ENCODE results near the gene CDH4. TPM values are rescaled to one million over a fixed set of nuclear protein-coding genes. Genes with fewer than 3 reads are reported as not detected.

CDH4 gene
- total and polyA plus RNA-seq, 2 of the 13 experiments (the other 11 are each of a cell fraction or from before 2014, with no cell fraction given): not detected

- TF ChIP-seq ATF7 (IDR thresholded peaks at IDR 0.05): 0 out of 2 replicates have a peak, but pooled peaks have one; percentile 13
- TF ChIP-seq ATF7 (CRISPR knock-in tag; IDR thresholded peaks at IDR 0.05): no peak
- no peak for TF ChIP-seq ZBTB14 (CRISPR knock-in tag; IDR thresholded peaks at IDR 0.05)
- POLR2A ChIA-PET: no interaction called here
- FAIRE-seq: no peak
These were observed 723.5 kb downstream of the CDH4 start for GRCh38 chr20:61975407-61976129.

GRCh38 chr20:61976263-61976643 lies 724.2 kb downstream of the CDH4 start:
- BruUV-seq (replicated peaks): no TSS peak
- peak; percentile 8; the same call in 2 of the 3 replicates for ATAC-seq

More at GRCh38 chr20:61975407-61976129, 723.5 kb downstream of the CDH4 start:
- ATAC-seq (no peak), DNase-seq (ENCODE audit: low spot score) (no peak)
- 96% methylated on average over 11 of the region's 11 CpGs for WGBS (ENCODE audit: low lambda C conversion rate)
- Histone ChIP-seq H3K4me3 (replicated peaks in 1 of 3; ENCODE audit: insufficient read depth in 1 of 3, low read depth in 2 of 3, low read length in 3 of 3) (no peak overlapping the region), H3K9me3 (ENCODE audit: low read length) (no peaks in the 10 kb centered on the region), H3K27me3 (ENCODE audit: control insufficient read depth in 1 of 2, insufficient read depth in 2 of 2, low read length in 2 of 2) (no peaks in the 10 kb centered on the region), H3K36me3 (replicated peaks in 1 of 2; ENCODE audit: control insufficient read depth in 1 of 2, insufficient read depth in 2 of 2, low read length in 2 of 2) (peaks cover 34 to 58% of the 10 kb centered on the region in 2 experiments), H3K9ac (ENCODE audit: insufficient read depth, low read depth, low read length) (no peak overlapping the region), H3K4me2 (ENCODE audit: low read depth, low read length) (no peak overlapping the region), H3K4me1 (ENCODE audit: insufficient read depth, low read length) (no peaks in the 10 kb centered on the region), H2AFZ (ENCODE audit: low read length) (no peak overlapping the region), H3K79me2 (ENCODE audit: insufficient read depth, low read length) (no peaks in the 10 kb centered on the region), H4K20me1 (ENCODE audit: insufficient read depth, low read length) (peaks cover 9% of the 10 kb centered on the region; the same call in 1 of the 2 replicates), H3K27ac (ENCODE audit: extremely low read length, insufficient read depth, low read length) (no peak overlapping the region)
- in situ Hi-C loops (cut with HindIII; ENCODE audit: extremely low pct_ligation_motif_present, low pct_unique_long_range_greater_than_20kb): no loop called here
- BruUV-seq (replicated peaks): no TSS peak
- intact Hi-C loops (cut with micrococcal nuclease; ENCODE audit: unreplicated experiment): no loop called here
- CTCF ChIA-PET (ENCODE audit: low intra/inter-chr PET ratio, low total read pairs): no interaction called here

More at GRCh38 chr20:61976263-61976643, 724.2 kb downstream of the CDH4 start:
- Histone ChIP-seq H2AFZ (ENCODE audit: low read length) (no peak overlapping the region), H3K9me3 (ENCODE audit: low read length) (no peaks in the 10 kb centered on the region), H3K9ac (ENCODE audit: insufficient read depth, low read depth, low read length) (no peak overlapping the region), H3K36me3 (replicated peaks in 1 of 2; ENCODE audit: control insufficient read depth in 1 of 2, insufficient read depth in 2 of 2, low read length in 2 of 2) (peaks cover 36 to 59% of the 10 kb centered on the region in 2 experiments), H3K4me3 (replicated peaks in 1 of 3; ENCODE audit: insufficient read depth in 1 of 3, low read depth in 2 of 3, low read length in 3 of 3) (no peak overlapping the region), H3K79me2 (ENCODE audit: insufficient read depth, low read length) (no peaks in the 10 kb centered on the region), H3K27me3 (ENCODE audit: control insufficient read depth in 1 of 2, insufficient read depth in 2 of 2, low read length in 2 of 2) (no peaks in the 10 kb centered on the region), H3K27ac (ENCODE audit: extremely low read length, insufficient read depth, low read length) (no peak overlapping the region), H3K4me2 (ENCODE audit: low read depth, low read length) (no peak overlapping the region), H4K20me1 (ENCODE audit: insufficient read depth, low read length) (peaks cover 16% of the 10 kb centered on the region; the same call in 1 of the 2 replicates), H3K4me1 (ENCODE audit: insufficient read depth, low read length) (0 out of 2 replicates have a peak, but pooled peaks cover 3% of the 10 kb centered on the region)
- FAIRE-seq (no peak), DNase-seq (ENCODE audit: low spot score) (no peak)
- ChIA-PET POLR2A (no interaction called here), CTCF (ENCODE audit: low intra/inter-chr PET ratio, low total read pairs) (no interaction called here)
- in situ Hi-C loops (cut with HindIII; ENCODE audit: extremely low pct_ligation_motif_present, low pct_unique_long_range_greater_than_20kb) (no loop called here), intact Hi-C loops (cut with micrococcal nuclease; ENCODE audit: unreplicated experiment) (no loop called here)
- TF ChIP-seq ATF6 (CRISPR knock-in tag; conservative IDR thresholded peaks at IDR 0.05) (no peak), ZNF225 (CRISPR knock-in tag; IDR thresholded peaks at IDR 0.05) (no peak), HDAC2 (CRISPR knock-in tag; IDR thresholded peaks at IDR 0.05) (no peak)
- WGBS (ENCODE audit: low lambda C conversion rate): 97% methylated on average over 9 of the region's 9 CpGs

Data from HepG2 (cell line).